Transverse colon (tissue), 4 donors: ENCODE measurements around the gene SLC25A1.

Experiments
- POLR2A ChIP-seq: fragments of 450-650 bp; IDR thresholded peaks from one replicate; pipeline ENCODE4 v1.6.1; 2016; ENCODE audit warnings: antibody characterized with exemption, mild to moderate bottlenecking, moderate library complexity
- POLR2AphosphoS5 ChIP-seq, 3 donors: sonication (generic); formaldehyde crosslinking; IDR thresholded peaks; one replicate each; pipeline ENCODE4 v1.6.1; 2016; ENCODE audit warnings: antibody characterized with exemption in 3 of 3
- TF ChIP-seq, protein P1 (sequence below), 5 experiments: fragments of 200-600 bp in 3 of 5; fragments of 450-650 bp in 2 of 5; sonication (generic) in 3 of 5; IDR thresholded peaks; 1 replicate in 2 of 5; 2 replicates in 3 of 5; pipeline ENCODE4 v1.5.1; 2016 to 2017; ENCODE audit warnings: antibody characterized with exemption in 5 of 5, inconsistent platforms in 3 of 5, mild to moderate bottlenecking in 2 of 5, moderate library complexity in 1 of 5

DNA sequence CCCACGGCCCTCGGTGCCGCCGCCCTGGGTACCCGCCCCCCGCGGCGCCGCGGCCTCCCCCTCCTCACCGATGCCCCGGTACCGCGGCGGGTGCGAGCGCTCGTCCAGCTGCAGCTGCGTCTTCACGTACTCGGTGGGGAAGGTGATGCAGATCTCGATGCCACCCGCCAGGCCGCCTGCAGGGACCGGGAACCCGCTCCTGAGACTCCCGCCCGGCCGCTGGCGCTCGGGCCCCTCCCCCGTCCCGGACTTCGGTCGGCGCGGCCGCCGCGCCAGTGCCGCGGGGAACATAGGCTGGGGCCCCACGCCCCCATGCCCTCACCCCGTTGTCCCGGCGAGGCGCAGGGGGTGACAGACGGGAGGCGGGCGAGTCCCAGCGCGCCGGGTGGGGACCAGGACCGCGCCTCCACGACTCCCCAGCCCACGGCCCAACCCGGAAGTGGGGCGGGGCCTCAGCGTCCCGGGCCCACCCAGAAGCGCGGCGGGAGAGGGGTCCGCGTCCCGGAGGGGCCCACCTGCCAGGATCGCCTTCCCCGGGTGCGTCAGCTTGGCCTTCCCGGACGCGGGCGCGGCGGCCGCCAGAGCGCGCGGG lies 375 bp downstream of the SLC25A1 start:
- TF ChIP-seq, protein P1, sequence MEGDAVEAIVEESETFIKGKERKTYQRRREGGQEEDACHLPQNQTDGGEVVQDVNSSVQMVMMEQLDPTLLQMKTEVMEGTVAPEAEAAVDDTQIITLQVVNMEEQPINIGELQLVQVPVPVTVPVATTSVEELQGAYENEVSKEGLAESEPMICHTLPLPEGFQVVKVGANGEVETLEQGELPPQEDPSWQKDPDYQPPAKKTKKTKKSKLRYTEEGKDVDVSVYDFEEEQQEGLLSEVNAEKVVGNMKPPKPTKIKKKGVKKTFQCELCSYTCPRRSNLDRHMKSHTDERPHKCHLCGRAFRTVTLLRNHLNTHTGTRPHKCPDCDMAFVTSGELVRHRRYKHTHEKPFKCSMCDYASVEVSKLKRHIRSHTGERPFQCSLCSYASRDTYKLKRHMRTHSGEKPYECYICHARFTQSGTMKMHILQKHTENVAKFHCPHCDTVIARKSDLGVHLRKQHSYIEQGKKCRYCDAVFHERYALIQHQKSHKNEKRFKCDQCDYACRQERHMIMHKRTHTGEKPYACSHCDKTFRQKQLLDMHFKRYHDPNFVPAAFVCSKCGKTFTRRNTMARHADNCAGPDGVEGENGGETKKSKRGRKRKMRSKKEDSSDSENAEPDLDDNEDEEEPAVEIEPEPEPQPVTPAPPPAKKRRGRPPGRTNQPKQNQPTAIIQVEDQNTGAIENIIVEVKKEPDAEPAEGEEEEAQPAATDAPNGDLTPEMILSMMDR (IDR thresholded peaks at IDR 0.05), result no peak
- TF ChIP-seq POLR2AphosphoS5 (IDR thresholded peaks at IDR 0.05) (peak in 1 of 3 donors; percentile 54), POLR2A (peak; percentile 64)
